GM06990 (cell line): ENCODE data around the gene PARP1.

Experiments used
- DNase-seq: peaks from one replicate; pipeline ENCODE4 v3.0.0-alpha.2; 2011; ENCODE audit not compliant: insufficient read length; ENCODE audit errors: extremely low read depth
- H3K27me3 ChIP-seq: replicated peaks from 2 replicates; pipeline ENCODE4 v1.6.0; 2011; ENCODE audit warnings: low read length; ENCODE audit not compliant: control insufficient read depth, insufficient read depth
- H3K36me3 ChIP-seq: 2 replicates; pipeline ENCODE4 v1.5.1; 2011; ENCODE audit warnings: low read length; ENCODE audit not compliant: control insufficient read depth, insufficient read depth
- H3K4me3 ChIP-seq: replicated peaks from 2 replicates; pipeline ENCODE4 v1.5.1; 2011; ENCODE audit warnings: low read depth, mild to moderate bottlenecking, control low read depth, low read length
- CTCF ChIP-seq: IDR thresholded peaks from 2 replicates; pipeline ENCODE4 v1.5.1; 2011; ENCODE audit warnings: low read length, control low read depth, mild to moderate bottlenecking, inconsistent platforms; ENCODE audit not compliant: insufficient read depth, poor library complexity, severe bottlenecking

PARP1 gene

GRCh38 chr1:226395753-226396152 is 12.1 kb downstream of the PARP1 start:
- Histone ChIP-seq H3K36me3 (peaks cover 25% of the 10 kb centered on the region), H3K4me3 (no peak overlapping the region), H3K27me3 (no peaks in the 10 kb centered on the region)
- no peak for TF ChIP-seq CTCF
- no peak for DNase-seq

GRCh38 chr1:226394462-226394861 is 13.4 kb downstream of the PARP1 start:
- H3K36me3 ChIP-seq: peaks cover 30% of the 10 kb centered on the region
- DNase-seq: no peak
- no peaks in the 10 kb centered on the region for H3K27me3 ChIP-seq
- H3K4me3 ChIP-seq: no peak overlapping the region
- no peak for TF ChIP-seq CTCF

GRCh38 chr1:226390681-226391080 is 17.2 kb downstream of the PARP1 start:
- H3K4me3 ChIP-seq: no peak overlapping the region
- H3K36me3 ChIP-seq: peaks cover 48% of the 10 kb centered on the region
- H3K27me3 ChIP-seq: no peaks in the 10 kb centered on the region
- TF ChIP-seq CTCF: no peak
- no peak for DNase-seq

- TF ChIP-seq CTCF: no peak
- H3K27me3 ChIP-seq: no peaks in the 10 kb centered on the region
- H3K36me3 ChIP-seq: peaks cover 60% of the 10 kb centered on the region
- DNase-seq: no peak
- no peak overlapping the region for H3K4me3 ChIP-seq
These were observed 19.8 kb downstream of the PARP1 start for GRCh38 chr1:226388131-226388530.

GRCh38 chr1:226384717-226385116 is 23.2 kb downstream of the PARP1 start:
- TF ChIP-seq CTCF: no peak
- H3K4me3 ChIP-seq: no peak overlapping the region
- H3K27me3 ChIP-seq: no peaks in the 10 kb centered on the region
- peaks cover 68% of the 10 kb centered on the region for H3K36me3 ChIP-seq
- DNase-seq: no peak

GRCh38 chr1:226384040-226384439 is 23.9 kb downstream of the PARP1 start:
- Histone ChIP-seq H3K4me3 (no peak overlapping the region), H3K36me3 (peaks cover 67% of the 10 kb centered on the region), H3K27me3 (no peaks in the 10 kb centered on the region)
- no peak for TF ChIP-seq CTCF
- DNase-seq: no peak
